LoVo (cell line): ENCODE data around the gene BCAP29.

ENCODE experiments used
- DNase-seq: peaks from one replicate; pipeline ENCODE4 v3.0.0-alpha.2; 2016; ENCODE audit warnings: low spot score

Gene BCAP29

GRCh38 chr7:107668296-107668695 is 88.2 kb downstream of the BCAP29 start:
- no peak for DNase-seq
